BLaER1 treated with 17β-estradiol and CSF1 and Interleukin-3, amounts not matched to agents 10 nM and 100 nM (cell line): Measurements from ENCODE around the gene PCDHB1.

Source experiments
- H3K27ac ChIP-seq, 11 experiments: shearing (Covaris generic); formaldehyde crosslinking; 2 replicates each; pipeline ENCODE4 v1.8.1; 2022
- H3K27me3 ChIP-seq, 11 experiments: shearing (Covaris generic); formaldehyde crosslinking; 2 replicates each; pipeline ENCODE4 v1.8.1; 2022
- H3K36me3 ChIP-seq, 11 experiments: shearing (Covaris generic); formaldehyde crosslinking; 2 replicates each; pipeline ENCODE4 v1.8.1; 2022
- H3K4me1 ChIP-seq, 10 experiments: shearing (Covaris generic); formaldehyde crosslinking; 2 replicates each; pipeline ENCODE4 v1.8.1; 2022
- H3K4me2 ChIP-seq, 11 experiments: shearing (Covaris generic); formaldehyde crosslinking; 2 replicates each; pipeline ENCODE4 v1.8.1; 2022
- H3K4me3 ChIP-seq, 10 experiments: shearing (Covaris generic); formaldehyde crosslinking; 2 replicates each; pipeline ENCODE4 v1.8.1; 2022
- H3K9ac ChIP-seq, 11 experiments: shearing (Covaris generic); formaldehyde crosslinking; 2 replicates each; pipeline ENCODE4 v1.8.1; 2022
- H3K9me3 ChIP-seq, 11 experiments: shearing (Covaris generic); formaldehyde crosslinking; replicated peaks in 1 of 11; 2 replicates each; pipeline ENCODE4 v1.8.1; 2022
- H4K20me1 ChIP-seq, 11 experiments: shearing (Covaris generic); formaldehyde crosslinking; 2 replicates each; pipeline ENCODE4 v1.8.1; 2022
- Cebpa-rat ChIP-seq, 11 experiments: shearing (Covaris generic); IDR thresholded peaks; 2 replicates each; pipeline ENCODE4 v1.8.1; 2022

The PCDHB1 gene, protein sequence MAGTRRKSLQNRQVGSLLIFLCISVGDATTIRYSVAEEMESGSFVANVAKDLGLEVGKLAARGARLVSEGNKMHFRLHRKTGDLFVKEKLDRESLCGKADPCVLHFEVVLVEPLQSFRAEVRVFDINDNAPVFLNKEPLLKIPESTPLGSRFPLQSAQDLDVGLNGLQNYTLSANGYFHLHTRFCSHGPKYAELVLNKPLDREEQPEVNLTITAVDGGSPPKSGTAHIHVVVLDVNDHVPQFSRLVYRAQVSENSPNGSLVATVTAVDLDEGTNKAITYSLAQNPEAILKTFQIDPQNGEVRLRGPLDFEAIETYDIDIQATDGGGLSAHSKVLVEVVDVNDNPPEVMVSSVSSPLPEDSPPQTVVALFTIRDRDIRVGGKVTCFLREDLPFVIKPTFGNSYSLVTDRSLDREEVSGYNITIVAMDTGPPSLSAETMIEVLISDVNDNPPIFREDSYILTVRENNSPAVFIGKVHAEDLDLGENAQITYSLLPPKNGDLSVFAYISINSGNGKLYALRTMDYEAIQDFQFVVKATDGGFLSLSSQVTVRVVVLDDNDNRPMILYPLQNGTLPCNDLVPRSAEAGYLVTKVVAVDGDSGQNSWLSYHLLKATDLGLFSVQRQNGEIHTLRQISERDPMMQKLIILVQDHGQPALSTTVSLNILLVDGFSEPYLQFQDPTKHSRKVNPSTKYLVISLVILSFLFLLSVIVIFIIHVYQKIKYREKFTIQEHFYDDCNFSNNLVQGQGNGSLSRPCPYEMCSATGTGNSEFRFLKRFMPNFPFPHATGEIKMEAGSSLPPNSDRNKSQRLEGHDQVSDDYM

DNA sequence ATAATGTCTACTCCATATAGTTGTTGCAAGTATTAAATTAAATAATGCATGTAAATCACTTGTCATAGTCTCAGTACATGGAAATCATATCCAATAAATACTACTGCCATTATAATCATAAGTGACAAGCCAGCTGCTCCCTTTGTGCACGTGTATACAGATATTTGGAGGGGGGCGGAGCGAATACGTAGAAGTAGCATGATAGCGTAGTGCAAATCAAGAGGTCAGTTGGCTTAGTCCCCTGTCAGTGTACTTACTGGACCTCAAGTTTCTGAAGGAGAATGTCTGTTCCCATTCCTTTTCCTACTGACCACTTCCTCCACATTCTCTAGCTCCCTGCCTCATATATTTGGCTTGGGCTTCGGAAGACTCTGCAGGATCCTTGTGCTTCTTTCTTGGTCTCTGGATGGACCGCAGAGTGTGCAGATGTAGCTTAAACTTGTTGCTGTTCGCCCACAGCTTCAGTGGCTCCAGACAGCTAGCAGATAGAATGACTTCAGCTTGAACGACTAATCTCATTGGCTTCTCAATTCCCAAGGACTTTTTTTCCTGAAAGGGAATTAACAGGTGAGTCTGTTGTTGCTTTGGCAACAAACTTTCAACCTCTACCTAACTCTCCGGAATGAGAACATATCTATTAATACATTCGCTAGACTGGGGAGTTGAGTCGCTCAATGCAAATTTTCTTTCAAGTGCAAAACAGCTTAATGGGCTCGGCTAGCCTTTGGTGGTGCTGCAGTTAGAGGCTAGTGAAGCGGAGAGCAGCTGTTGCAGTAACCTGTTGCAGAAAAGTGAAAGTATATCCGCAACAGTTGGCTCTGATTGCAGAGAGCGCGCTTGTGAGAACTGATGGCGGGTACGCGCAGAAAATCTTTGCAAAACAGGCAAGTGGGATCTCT, at the start of gene PCDHB1:
Gene PCDHB1 (plus strand): TSS at position 753 of the 899 bp plus-strand sequence. CDS start 97 bp downstream, at position 850.
- Histone ChIP-seq H3K4me2 (no peak within 1 kb of the TSS), H3K36me3 (no peaks in the 10 kb centered on the region), H3K9me3 (peaks cover 0 to 27% (median 11%) of the 10 kb centered on the region in 11 experiments; a peak in 13 of 22 replicates), H4K20me1 (no peaks in the 10 kb centered on the region), H3K4me1 (peaks cover 0 to 10% (median 0%) of the 10 kb centered on the region in 10 experiments; a peak in 1 of 20 replicates), H3K4me3 (no peak within 1 kb of the TSS), H3K27ac (no peak within 1 kb of the TSS), H3K27me3 (no peaks in the 10 kb centered on the region), H3K9ac (no peak within 1 kb of the TSS)
- no peak for TF ChIP-seq Cebpa-rat (IDR thresholded peaks at IDR 0.05)

DNA sequence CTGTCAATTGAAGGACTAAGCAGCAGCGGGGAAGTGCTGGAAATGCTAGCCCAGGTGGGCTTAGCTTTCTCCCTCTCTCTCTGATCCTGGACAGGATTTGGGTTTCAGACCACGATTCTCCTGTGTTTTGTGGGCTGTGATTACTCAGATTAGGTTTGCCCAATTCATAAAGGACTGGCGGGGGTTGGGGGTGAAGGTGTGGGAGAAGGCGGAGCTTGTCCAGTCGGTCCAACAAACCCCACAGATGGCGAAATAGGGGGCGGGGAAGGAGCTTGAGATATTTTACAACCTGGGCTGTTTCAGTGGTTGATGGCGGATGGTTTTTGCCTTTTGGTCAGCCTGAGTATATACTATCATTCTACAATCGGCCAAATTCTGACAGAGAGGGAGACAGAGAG, 49.7 kb upstream of the PCDHB1 start:
- Histone ChIP-seq H3K27me3 (peaks cover 0 to 12% (median 5%) of the 10 kb centered on the region in 11 experiments; a peak in 11 of 22 replicates), H3K4me1 (peaks cover 0 to 9% (median 0%) of the 10 kb centered on the region in 10 experiments; a peak in 1 of 20 replicates), H3K9me3 (no peaks in the 10 kb centered on the region), H3K27ac (no peak overlapping the region), H4K20me1 (no peaks in the 10 kb centered on the region), H3K4me2 (no peak overlapping the region), H3K9ac (no peak overlapping the region), H3K4me3 (no peak overlapping the region), H3K36me3 (no peaks in the 10 kb centered on the region)
- no peak for TF ChIP-seq Cebpa-rat (IDR thresholded peaks at IDR 0.05)

DNA sequence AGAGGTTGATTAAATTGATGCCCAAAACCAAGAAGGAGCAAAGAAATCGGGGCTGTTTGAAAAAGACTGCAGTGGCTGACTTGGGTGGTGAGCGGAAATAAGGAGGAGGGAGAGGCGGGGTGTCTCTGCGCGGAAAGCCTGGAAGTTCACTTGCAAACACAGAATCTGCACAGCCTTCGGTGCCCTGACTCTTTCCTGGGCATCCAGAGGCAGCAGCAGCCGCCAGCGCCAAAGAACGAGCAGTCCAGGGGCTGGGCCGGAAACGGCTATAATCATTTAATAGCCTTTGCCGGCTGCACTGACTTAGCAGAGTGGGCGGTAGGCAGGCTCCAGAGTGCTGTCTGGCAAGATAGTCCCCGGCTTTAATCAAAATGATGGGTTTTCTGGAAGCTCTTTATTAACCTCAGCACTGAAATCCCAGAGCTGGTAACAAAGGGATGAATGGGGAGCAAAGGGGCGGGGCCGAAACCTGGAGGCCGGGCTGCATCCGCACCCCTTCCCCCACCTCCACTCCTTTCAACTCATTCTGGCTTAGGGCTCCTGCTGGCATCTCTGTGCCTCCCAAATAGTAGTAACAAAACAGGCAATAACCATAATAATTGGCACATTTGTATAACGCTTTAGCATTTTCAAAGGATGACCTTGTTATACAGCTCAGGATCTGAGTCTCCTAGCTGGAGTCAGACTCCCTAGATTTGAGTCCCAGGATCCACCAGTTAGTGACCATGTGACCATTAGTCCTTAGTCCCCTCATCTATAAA, 49.1 kb upstream of the PCDHB1 start:
- no peak overlapping the region for H3K4me3 ChIP-seq
- H3K9ac ChIP-seq = no peak overlapping the region

DNA sequence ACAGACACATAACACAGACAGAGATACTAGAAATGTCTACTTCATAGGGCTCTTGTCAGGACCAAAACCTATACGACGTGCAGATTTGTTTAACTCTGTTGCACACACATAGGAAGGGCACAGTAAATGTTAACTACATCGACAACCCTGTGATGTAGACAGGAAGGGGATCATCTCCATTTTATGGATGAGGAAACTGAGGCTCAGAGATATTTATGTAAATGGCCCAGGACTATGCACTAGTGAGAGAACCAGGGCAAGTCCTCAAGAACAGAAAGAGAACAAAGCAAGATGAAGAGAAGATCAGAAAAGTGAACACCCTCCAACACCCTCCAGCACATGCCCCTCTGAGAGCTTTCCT, 48.6 kb upstream of the PCDHB1 start:
- Histone ChIP-seq H3K4me1 (peaks cover 0 to 9% (median 0%) of the 10 kb centered on the region in 10 experiments; a peak in 1 of 20 replicates), H3K27ac (no peak overlapping the region), H3K4me2 (no peak overlapping the region), H3K4me3 (no peak overlapping the region), H3K36me3 (no peaks in the 10 kb centered on the region), H4K20me1 (no peaks in the 10 kb centered on the region), H3K9me3 (no peaks in the 10 kb centered on the region), H3K9ac (no peak overlapping the region), H3K27me3 (peaks cover 0 to 12% (median 5%) of the 10 kb centered on the region in 11 experiments; a peak in 11 of 22 replicates)
- no peak for TF ChIP-seq Cebpa-rat (IDR thresholded peaks at IDR 0.05)

More for the DNA sequence above, 49.1 kb upstream of the PCDHB1 start:
- no peaks in the 10 kb centered on the region for H3K36me3 ChIP-seq
- H4K20me1 ChIP-seq = no peaks in the 10 kb centered on the region
- no peak for TF ChIP-seq Cebpa-rat (IDR thresholded peaks at IDR 0.05)
- H3K4me2 ChIP-seq = no peak overlapping the region
- peaks cover 0 to 12% (median 5%) of the 10 kb centered on the region in 11 experiments; a peak in 11 of 22 replicates for H3K27me3 ChIP-seq
- no peaks in the 10 kb centered on the region for H3K9me3 ChIP-seq
- H3K27ac ChIP-seq = no peak overlapping the region
- peaks cover 0 to 9% (median 0%) of the 10 kb centered on the region in 10 experiments; a peak in 1 of 20 replicates for H3K4me1 ChIP-seq

DNA sequence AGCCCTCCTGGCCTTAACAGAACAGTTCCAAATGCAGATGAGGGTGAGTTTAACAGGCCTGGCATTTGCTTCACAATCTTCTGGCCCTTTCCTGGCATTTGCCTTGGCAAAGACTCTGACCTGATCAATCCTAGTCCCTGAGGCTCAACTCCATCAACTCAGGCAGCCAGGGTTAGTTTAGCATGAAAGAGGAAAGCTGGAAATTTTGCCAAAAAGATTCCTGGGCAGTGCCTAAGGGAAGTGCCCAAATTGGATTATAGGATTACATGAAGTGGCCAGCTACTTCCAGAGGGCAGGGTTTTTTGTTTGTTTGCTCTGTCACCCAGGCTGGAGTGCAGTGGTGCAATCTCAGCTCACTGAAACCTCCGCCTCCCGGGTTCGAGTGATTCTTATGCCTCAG, 48.1 kb upstream of the PCDHB1 start:
- no peaks in the 10 kb centered on the region for H4K20me1 ChIP-seq
- no peak overlapping the region for H3K27ac ChIP-seq
- H3K9me3 ChIP-seq = no peaks in the 10 kb centered on the region
- no peaks in the 10 kb centered on the region for H3K36me3 ChIP-seq
- no peak overlapping the region for H3K9ac ChIP-seq
- no peak overlapping the region for H3K4me2 ChIP-seq
- no peak overlapping the region for H3K4me3 ChIP-seq
- no peak for TF ChIP-seq Cebpa-rat (IDR thresholded peaks at IDR 0.05)
- peaks cover 0 to 12% (median 5%) of the 10 kb centered on the region in 11 experiments; a peak in 11 of 22 replicates for H3K27me3 ChIP-seq
- peaks cover 0 to 9% (median 0%) of the 10 kb centered on the region in 10 experiments; a peak in 1 of 20 replicates for H3K4me1 ChIP-seq

DNA sequence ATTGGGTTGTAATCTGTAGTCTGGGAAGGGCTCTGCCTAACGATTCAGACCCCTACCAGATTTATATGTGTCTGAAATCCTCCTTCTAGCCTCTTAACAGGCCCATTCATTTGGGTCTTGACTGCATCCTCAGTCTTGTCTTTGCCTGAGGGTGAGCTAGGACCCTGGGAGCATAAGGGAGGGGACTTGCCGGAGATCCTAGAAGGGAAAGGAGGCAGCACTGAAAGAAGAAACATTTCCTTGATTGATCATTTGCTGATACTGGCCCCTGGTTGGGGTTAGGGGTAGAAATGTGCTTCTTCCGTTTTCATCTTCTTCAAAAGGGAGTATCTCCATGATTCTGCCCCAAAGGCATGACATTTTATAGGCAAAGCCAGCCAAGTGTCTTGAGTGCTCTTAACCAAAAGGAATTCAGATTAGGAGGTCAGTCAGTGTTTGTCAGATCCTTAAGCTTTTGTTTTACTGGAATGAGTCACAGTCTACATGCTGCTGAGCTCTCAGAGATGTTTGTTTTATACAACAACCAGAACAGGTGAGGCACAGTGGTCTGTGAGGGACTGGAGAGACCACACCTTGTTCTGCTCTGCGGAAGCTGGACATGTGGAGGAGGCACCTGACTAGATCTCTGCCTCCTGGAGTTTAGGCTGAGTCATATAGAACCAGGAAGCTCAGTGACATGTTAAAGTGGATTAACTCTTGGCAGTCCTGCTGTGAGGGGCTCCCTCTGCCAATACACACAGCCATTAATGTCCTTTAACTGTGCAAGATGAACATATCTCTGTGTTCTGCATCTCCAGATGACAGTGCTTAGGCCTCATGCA, 47.2 kb upstream of the PCDHB1 start:
- no peaks in the 10 kb centered on the region for H4K20me1 ChIP-seq
- peaks cover 0 to 9% (median 0%) of the 10 kb centered on the region in 10 experiments; a peak in 1 of 20 replicates for H3K4me1 ChIP-seq
- no peaks in the 10 kb centered on the region for H3K9me3 ChIP-seq
- TF ChIP-seq Cebpa-rat (IDR thresholded peaks at IDR 0.05) = no peak
- H3K4me2 ChIP-seq = peak overlapping the region in 1 of 11 experiments; percentile 40; a peak in 2 of 22 replicates
- H3K27me3 ChIP-seq = peaks cover 0 to 12% (median 5%) of the 10 kb centered on the region in 11 experiments; a peak in 11 of 22 replicates
- H3K4me3 ChIP-seq = no peak overlapping the region
- no peak overlapping the region for H3K27ac ChIP-seq
- H3K36me3 ChIP-seq = no peaks in the 10 kb centered on the region
- no peak overlapping the region for H3K9ac ChIP-seq

DNA sequence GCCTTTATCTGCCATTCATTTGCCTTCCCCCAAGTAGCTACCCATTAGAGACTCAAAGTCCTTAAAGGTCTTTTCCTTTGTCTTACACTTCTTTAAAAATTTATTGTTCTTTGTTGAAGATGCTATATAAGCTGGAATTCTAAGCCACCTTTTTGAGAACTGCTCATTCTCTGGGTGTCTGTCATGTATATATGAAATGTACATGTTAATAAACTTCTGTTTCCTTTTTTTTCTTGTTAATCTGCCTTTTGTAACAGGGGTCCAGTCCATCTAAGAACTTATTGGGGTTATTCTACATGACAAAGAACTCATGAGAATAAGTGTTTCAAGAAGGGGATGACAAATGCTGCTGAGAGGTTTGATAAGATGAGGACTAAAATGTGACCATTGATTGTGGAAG, 43.4 kb upstream of the PCDHB1 start:
- H3K9ac ChIP-seq = no peak overlapping the region
- H3K36me3 ChIP-seq = no peaks in the 10 kb centered on the region
- H3K27ac ChIP-seq = no peak overlapping the region
- H4K20me1 ChIP-seq = no peaks in the 10 kb centered on the region
- no peak overlapping the region for H3K4me2 ChIP-seq
- H3K4me1 ChIP-seq = peaks cover 0 to 9% (median 0%) of the 10 kb centered on the region in 10 experiments; a peak in 1 of 20 replicates
- no peak overlapping the region for H3K4me3 ChIP-seq
- no peaks in the 10 kb centered on the region for H3K27me3 ChIP-seq
- H3K9me3 ChIP-seq = no peaks in the 10 kb centered on the region; a peak in 1 of 22 replicates
- no peak for TF ChIP-seq Cebpa-rat (IDR thresholded peaks at IDR 0.05)
